ENCODE measurements around the gene STXBP1. TPM values are rescaled to one million over a fixed set of nuclear protein-coding genes. Genes with fewer than 3 reads are reported as not detected.
A peak's percentile ranks its signal among the peaks of the same experiment; 100 is the strongest.

Gene STXBP1
- total RNA-seq, 4 donors from 2014 or later, result 47.0 to 81.0 (median 66.4) TPM

DNA sequence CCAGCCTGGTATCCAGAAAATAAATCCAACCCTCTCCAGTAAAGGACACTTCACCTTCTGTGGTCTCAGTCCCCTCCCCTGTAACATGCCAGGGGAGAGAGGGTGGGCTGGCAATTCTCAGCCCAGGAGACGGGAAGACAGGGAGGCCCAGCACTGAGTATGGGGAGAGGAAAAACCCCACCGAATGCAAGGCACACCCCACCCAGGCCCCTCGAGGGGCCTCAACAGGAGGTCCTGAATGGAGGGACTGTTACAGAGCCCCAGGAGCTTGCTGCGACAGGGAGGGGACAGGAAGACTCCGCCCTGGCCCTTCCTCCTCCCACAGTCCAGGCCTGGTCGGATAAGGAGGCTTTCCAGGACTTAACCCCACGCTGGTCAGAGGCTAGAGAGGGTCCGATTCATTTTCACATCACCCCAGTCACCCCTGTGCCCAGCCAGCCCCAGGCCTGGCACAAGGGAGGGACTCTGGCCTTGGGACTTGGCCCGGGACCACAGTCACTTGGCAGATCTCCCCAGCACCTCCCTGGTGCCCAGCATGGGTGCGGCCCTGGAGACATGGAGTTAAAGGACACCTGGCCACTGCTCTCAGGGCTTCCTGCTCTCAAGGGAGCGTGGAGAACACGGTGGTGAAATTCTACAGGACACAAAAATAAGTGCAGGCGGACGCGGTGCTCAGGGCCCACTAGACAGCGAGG lies 44.9 kb upstream of the STXBP1 start:
- DNase-seq (ENCODE audit: low spot score) (no peak), ATAC-seq (ENCODE audit: low FRiP score) (no peak)
- TF ChIP-seq, protein P1, sequence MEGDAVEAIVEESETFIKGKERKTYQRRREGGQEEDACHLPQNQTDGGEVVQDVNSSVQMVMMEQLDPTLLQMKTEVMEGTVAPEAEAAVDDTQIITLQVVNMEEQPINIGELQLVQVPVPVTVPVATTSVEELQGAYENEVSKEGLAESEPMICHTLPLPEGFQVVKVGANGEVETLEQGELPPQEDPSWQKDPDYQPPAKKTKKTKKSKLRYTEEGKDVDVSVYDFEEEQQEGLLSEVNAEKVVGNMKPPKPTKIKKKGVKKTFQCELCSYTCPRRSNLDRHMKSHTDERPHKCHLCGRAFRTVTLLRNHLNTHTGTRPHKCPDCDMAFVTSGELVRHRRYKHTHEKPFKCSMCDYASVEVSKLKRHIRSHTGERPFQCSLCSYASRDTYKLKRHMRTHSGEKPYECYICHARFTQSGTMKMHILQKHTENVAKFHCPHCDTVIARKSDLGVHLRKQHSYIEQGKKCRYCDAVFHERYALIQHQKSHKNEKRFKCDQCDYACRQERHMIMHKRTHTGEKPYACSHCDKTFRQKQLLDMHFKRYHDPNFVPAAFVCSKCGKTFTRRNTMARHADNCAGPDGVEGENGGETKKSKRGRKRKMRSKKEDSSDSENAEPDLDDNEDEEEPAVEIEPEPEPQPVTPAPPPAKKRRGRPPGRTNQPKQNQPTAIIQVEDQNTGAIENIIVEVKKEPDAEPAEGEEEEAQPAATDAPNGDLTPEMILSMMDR (IDR thresholded peaks at IDR 0.05), result no peak

DNA sequence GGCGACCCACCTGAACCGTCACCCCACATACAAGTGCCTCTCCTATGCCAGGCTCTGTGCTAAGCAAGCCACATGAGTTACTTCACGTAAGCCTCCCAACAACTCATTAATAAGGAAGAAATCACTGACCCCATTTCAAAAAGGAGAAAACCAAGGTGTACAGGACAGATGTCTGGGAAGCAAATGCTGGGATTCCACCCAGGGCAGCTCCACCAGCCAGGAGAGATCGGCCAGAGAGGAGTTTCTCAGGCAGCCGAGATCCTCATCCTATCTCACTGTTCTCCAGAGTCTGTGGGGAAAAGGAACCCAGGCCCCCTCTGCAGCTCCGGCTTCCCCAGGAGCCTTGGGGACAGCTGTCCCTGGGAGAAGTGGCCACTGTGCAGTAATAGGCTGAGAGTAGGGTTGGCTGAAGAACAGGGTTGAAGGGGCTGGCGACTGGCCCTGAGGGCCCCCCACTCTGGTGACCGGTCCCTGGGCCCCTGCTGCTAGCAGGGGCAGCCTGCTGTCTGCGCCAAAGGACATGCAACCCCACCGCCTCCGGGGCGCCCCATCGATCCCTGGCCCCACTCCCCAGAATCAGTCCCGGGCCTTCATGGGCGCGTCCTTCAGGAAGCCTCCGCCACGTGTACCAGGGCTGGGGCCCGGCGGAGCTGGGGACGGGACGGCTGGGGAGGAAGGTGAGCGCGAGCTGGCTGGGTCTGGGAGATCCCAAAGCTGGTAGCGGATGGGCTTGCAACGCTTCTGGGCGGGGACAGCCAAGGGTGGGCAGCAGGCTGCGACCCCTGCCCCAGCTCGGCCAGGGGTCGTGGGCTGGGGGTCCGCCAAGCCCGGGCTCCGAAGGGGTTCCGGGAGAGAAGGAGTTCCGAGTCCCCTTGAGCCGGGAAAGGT lies 44.1 kb upstream of the STXBP1 start:
- DNase-seq (ENCODE audit: low spot score) (no peak), ATAC-seq (ENCODE audit: low FRiP score) (no peak)
- TF ChIP-seq, protein P1 (IDR thresholded peaks at IDR 0.05), result no peak

DNA sequence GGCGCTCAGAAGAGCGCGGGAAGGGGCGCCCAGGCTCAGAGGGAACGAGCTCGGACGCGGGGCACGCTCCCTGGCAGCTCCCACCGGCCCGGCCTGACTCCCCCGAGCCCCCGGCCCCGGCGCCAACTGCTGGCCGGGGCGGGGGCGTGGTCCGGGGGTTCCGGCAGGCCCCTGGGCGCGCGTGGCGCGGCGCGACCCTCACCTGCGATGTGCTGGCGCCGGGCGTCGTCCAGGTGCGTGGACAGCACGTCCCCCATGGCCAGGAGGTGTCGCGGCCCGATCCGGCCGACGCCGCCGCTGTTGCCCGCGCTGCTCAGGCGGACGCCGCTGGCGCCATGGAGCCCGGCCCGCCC lies 43.5 kb upstream of the STXBP1 start:
- peak; percentile 15 for ATAC-seq (ENCODE audit: low FRiP score)
- TF ChIP-seq, protein P1 (IDR thresholded peaks at IDR 0.05), result no peak
- no peak for DNase-seq (ENCODE audit: low spot score)

DNA sequence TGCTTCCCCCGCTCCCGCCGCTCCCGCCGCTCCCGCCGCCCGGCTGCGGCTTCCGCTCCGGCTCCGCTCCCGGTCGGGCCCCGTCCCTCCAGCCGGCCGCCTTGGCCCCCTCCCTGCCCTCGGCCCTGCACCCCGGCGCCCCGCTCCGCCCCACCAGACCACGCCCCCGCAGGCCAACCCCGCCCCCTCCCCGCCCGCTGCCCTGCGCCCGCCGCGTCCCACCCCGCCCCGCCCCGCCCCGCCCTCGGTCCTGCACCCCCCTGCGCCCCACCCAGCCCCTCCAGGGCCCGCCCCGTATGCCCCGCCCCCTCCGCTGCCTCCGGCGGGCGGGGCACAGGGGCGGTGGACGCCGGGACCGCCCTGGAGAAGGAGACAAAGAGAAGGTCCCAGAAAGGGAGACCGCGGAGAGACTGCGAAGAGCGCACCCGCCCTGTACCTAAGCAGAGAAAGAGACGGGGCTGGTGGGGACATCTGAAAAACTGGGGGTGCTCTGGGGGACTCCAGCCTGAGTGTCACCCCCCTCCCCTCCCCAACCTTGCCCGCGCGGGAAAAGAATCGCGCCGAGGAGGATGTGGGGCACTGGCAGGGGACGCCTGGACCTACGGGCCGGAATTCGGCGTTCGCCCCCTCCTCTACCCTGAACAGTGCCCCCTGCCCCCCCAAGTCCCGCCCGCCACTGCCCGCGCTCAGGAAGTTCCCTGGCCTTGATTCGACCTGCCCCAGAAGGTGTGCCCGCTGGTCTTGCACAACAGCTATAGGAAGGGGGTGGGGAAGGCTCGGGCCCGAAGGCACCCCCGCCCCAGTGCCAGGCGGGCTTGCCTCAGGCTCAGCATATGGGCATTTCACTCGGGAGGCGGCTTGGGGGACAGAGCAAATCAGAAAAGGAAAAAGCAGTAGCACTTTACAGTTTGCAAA lies 42.8 kb upstream of the STXBP1 start:
- no peak for DNase-seq (ENCODE audit: low spot score)
- TF ChIP-seq, protein P1 (IDR thresholded peaks at IDR 0.05), result no peak
- ATAC-seq (ENCODE audit: low FRiP score), result peak; percentile 75

DNA sequence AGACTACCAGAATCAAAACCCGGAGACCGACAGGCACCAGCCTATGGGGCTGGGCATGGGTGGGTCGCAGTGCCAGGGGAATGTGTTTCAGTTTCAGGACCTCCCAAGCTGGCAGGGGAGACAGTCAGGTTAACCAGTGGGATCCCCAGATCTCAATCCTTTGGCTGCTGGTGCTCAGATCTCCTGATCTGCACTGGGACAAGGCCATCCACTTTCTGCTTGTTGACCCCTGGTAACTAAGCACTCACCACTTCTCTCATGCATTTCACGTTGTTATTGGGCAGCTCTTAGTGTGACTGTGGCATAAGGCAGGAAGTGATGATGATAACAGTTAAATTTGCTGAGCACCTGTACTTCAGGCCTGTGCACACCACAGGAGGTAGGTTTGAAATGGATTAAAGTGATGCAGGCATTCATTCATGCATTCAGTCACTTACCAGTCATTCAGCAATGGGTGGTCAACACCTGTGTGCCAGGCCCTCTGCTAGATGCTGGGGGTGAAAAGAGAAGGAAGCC lies 42.1 kb upstream of the STXBP1 start:
- TF ChIP-seq, protein P1 (IDR thresholded peaks at IDR 0.05), result no peak
- DNase-seq (ENCODE audit: low spot score), result no peak
- no peak for ATAC-seq (ENCODE audit: low FRiP score)

DNA sequence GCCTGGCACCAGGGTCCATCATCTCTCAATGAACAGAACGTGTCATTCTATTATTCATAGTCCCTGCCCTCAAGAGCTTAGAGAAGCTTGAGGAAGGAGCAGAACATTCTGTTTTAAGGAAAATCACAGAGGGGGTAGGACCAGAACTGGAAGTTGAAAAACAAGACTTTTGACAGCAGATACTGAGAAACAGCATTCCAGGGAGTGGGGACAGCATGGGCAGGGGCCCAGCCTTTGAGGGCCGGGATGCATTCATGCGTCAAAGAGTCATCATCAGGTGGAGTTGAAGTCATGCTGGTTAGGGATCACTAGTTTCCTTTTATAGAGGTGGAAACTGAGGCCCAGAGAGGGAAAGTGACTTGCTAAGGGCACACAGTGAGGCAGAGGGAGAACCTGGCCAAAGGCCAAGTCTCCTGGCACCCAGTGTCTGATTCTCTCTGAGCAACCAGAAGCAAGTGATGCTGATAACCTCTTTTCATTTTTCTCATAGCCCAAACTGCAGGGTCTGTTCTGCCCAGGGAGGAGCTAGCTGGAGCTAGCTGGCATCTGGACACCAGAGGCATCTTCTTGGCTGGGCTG lies 41.5 kb upstream of the STXBP1 start:
- ATAC-seq (ENCODE audit: low FRiP score), result no peak
- TF ChIP-seq, protein P1 (IDR thresholded peaks at IDR 0.05), result no peak
- no peak for DNase-seq (ENCODE audit: low spot score)

All from omental fat pad (tissue), 4 donors.